ENCODE data around the gene ELAC1. TPM values are rescaled to one million over a fixed set of nuclear protein-coding genes. Genes with fewer than 3 reads are reported as not detected.
"Not testable (repeated sequence)": the region's sequence is repeated elsewhere in the genome, so short reads cannot be mapped to it uniquely, and the experiment has no call there.

The ELAC1 gene
- total RNA-seq (2014; rRNA removed; shearing (Covaris generic)), result 5.1 and 5.4 TPM in 2 replicates

DNA sequence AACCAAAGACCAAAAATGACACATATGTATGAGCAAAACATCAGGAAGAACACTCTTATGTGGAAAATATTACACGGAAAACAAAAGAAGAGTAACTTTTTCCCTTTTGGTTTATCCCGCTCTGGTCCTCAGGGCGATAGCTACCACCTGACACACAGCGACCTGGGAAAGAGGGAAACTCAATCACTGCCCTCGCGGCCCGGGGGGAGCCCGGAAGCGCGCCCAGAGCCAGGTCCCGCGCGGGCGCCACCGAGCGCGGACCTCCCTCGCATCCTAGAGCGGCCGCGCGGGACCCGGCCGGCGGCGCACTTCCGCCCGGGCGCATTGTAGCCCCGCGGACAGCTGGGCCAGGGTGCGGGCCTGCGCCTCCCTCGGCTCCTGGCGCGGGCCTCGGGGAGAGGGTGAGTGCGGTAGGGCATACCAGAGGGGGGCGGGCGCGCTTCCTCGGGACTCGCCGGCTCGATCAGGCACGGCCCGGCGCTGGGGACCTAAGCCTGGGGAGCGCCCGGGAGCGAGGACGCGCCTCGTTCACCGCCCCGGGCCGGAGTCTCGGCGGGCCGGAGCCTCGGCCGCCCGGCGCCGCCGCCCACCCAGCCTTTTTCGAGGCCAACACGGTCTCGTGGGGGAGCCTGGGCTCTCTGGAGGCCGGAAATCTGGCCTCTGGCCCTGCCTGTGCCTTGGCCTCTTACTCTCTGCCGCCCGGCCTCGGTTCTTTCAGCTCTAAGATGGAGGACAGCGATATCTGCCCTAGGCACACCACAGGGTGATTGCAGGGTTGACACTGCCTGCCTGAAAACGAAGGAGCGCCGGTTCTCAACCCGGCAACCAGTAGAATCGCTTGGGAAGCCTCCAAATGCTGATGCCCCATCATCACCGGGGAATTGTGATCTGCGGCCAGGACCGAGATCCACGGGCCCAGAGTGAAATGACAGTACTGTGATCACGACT, at the start of gene ELAC1:
ELAC1 (plus strand) TSS at position 327 of the 948 bp plus-strand sequence. CDS start 6,365 bp downstream, outside the sequence.
- peak; percentile 80 for DNase-seq (ENCODE audit: low read depth)

DNA sequence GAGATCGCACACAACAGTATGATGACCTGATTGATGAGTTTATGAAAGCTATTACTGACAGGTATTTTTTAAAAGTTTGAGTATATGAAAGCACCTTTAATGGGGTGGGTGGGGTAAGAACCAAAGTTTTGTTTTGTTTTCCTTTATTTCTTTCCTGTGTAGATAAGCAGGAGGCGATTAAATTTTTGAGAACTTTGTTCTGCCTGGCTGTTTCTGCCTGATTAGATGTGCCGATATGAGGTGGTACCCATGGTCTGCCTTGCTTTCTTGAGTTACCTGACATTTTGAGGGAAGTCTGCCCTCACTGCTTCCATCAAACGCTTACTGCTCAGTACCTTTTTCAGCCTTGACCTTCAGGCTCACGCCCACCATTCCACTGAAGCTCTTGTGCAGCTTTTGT, 49.7 kb upstream of the ELAC1 start:
- no peak for DNase-seq (ENCODE audit: low read depth)

- DNase-seq (ENCODE audit: low read depth), result no peak
Measured at GRCh38 chr18:50924372-50924771, 43.5 kb upstream of the ELAC1 start.

- no peak for DNase-seq (ENCODE audit: low read depth)
Measured at GRCh38 chr18:50926521-50926920, 41.3 kb upstream of the ELAC1 start.

DNA sequence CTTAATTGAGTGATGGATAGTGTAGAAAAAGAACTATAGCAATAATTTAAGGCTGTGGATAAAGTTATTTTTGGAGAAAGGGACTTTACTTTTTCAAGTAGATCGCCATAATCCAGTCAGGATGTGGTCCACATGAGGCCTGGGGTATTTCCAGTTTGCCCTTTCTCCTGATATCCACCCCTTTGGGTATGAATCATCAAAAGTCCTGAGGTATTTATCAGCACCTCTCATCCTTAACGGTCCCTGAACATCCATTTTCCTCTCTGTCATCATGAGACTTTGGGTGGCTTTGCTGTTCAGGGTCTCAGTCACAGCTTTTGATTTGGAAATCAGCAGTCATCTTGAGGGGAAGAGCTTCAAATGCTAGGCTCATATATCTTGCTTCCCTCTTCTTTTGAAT, 39.3 kb upstream of the ELAC1 start:
- peak; percentile 30 for DNase-seq (ENCODE audit: low read depth)

DNA sequence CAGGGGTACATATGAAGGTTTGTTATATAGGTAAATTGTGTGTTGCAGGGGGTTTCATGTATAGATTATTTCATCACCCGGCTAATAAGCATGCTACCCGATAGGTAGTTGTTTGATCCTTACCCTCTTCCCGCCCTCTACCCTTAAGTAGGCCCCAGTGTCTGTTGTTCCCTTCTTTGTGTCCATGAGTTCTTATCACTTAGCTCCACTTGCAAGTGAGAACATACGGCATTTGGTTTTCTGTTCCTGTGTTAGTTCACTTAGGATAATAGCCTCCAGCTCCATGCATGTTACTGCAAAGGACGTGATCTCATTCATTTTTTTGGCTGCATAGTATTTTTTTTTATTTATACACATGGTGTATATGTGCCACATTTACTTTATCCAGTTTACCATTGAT, 34.2 kb upstream of the ELAC1 start:
- DNase-seq (ENCODE audit: low read depth), result no peak

DNA sequence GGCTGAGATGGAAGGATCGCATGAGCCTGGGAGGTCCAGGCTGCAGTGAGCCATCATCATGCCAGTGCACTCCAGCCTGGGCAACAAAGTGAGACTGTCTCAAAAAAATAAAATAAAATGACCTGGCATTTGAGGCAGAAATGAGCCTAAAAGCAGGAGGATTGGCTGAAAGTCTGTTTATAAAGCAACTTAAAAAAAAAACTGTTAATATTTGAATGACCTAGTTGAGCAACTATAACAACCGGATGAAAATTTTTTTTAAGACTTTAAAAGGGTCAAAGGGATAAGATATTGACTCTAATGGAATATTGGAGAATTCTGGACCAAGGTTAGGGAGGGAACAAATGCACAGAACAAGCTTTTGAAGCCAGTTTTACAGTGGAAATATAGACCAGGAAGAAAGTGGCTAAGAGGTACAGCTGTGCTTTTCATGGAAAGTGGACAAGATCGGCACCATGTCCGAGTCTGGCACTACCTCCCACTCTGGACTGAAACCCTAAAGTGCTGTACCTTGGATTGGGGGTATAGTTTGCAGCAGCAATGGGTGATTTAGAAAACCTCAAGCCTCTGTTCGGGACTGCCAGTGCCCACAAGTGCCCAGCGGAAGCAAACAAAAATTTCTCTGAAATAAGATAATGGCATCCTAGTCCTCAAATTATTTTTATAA, 33.2 kb upstream of the ELAC1 start:
- no peak for DNase-seq (ENCODE audit: low read depth)

GRCh38 chr18:50935493-50936191, 32.2 kb upstream of the ELAC1 start:
- no peak for DNase-seq (ENCODE audit: low read depth)

GRCh38 chr18:50937183-50937582, 30.7 kb upstream of the ELAC1 start:
- DNase-seq (ENCODE audit: low read depth), result no peak

DNA sequence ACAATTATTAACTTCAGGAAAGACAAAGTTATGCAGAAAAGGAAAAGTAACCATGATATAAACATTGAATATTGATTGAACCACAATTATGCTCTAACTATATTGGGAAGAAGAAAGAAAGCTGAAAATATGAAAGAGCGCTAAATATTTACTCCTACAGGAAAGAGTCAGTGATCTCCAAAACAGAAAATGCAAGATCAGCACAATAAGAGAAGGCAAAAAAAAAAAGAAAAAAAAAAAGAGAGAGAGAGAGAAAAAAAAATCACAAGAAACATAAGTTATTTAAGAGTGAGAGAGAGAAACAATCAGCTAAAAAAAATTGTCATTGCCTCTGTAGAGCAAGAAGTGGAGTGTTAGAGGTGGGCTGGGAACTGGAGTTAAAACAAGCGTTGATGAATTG, 28.9 kb upstream of the ELAC1 start:
- no peak for DNase-seq (ENCODE audit: low read depth)

GRCh38 chr18:50944245-50944932, 23.5 kb upstream of the ELAC1 start:
- no peak for DNase-seq (ENCODE audit: low read depth)

- DNase-seq (ENCODE audit: low read depth), result not testable (repeated sequence)
Measured at GRCh38 chr18:50945918-50946317, 21.9 kb upstream of the ELAC1 start.

- peak; percentile 38 for DNase-seq (ENCODE audit: low read depth)
Measured at GRCh38 chr18:50947899-50948298, 19.9 kb upstream of the ELAC1 start.

DNA sequence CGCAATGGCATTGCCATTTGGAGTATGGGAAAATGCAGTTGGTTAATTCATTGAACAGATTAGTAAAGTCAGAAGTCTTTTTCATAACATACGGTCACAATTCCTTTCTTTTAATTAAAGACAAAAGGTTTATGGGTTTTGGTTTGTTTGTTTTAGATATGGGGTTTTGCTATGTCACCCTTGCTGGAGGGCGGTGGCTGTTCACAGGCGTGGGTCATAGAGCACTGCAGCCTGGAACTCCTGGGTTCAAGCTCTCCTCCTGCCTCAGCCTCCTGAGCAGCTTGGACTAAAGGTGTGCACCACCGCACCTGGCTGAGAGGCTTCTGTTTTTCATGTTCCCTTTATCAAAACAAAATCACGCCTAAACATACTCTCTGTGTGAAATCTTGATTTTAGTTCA, 18.7 kb upstream of the ELAC1 start:
- DNase-seq (ENCODE audit: low read depth), result no peak

DNA sequence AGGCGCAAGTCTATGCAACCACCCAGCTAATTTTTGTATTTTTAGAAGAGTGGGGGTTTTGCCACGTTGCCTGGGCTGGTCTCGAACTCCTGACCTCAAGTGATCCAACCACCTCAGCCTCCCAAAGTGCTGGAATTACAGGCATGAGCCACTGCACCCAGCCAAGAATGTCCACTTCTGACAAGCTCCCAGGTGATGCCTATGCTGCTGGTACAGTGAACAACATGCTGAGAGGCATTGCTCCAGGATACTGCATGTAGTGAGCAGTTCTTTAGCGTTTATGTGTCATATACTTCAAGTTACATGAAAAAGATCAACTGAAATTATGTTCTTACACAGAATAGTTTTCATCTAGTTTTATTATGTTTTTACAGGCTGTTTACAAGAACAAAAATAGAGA, 17.2 kb upstream of the ELAC1 start:
- no peak for DNase-seq (ENCODE audit: low read depth)

DNA sequence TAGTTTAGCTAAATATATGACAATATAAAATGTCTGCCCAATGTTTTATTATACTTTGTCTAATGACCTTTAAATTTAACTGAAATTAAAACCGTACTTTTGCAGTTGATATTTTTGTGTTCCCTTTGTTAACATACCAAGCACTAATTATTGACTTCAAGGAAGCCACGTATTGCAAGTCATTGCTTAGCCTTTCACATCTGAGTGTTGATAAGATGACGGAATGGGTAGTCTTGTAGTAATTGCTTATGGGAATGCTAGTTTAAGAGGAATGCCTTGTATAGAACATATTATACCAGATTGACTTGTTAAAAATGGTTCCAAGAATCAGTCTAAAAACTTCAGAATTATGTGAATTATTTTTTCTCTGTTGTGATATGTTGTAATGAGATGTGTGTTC, 14.0 kb upstream of the ELAC1 start:
- no peak for DNase-seq (ENCODE audit: low read depth)

DNA sequence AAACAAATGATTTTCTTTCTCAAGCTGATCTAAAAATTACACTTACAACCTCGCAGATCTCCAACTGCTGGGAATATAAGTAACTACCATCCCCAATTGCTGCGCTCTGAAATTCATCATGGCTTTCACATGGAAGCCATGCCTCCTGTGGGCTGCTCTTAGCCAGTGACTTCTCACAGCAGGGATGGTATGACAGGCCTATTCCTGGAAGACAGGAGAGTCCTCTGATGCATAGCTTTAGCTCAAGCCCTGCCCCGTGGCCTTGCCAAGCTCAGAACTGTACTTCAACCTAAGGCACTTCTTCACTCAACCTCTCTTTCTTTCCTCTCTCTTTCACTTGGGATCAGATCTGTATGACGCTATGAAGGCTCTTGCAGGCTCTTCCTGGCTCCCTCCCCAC, 12.6 kb upstream of the ELAC1 start:
- DNase-seq (ENCODE audit: low read depth), result no peak

DNA sequence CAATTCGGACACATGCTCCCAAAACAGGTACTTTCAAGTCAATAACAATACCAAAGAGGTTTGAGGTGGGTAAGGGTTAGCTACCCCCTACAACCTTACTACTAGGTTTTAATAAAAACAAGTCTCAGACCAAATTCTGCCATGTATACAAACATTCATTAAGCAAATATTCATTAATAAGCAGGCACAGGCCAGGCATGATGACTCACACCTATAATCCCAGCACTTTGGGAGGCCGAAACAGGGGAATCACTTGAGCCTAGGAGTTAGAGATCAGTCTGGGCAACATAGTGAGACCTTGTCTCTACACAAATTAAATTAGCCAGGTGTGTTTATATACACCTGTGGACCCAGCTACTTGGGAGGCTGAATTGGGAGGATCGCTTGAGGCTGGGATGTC, 11.7 kb upstream of the ELAC1 start:
- DNase-seq (ENCODE audit: low read depth), result no peak

- DNase-seq (ENCODE audit: low read depth), result no peak
Measured at GRCh38 chr18:50961974-50962373, 5.9 kb upstream of the ELAC1 start.

DNA sequence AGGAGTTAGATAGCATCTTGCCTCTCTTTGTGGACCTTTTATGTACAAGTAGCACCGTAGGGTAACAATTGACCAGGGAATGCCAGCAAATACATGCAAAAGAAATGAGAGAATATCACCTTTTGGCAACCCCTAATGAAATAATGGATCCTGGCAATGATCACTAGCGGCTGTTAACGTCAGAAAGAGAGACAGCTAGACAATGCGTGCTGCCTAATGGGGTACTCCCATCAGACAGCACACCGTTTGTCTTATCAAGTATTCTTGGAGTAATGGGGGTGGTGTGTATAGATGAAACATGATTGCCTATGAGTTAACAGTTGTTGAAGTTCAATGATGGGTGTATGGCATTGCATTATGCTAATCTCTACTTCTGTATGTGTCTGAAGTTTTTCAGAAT, 1.6 kb downstream of the ELAC1 start:
- no peak for DNase-seq (ENCODE audit: low read depth)

DNA sequence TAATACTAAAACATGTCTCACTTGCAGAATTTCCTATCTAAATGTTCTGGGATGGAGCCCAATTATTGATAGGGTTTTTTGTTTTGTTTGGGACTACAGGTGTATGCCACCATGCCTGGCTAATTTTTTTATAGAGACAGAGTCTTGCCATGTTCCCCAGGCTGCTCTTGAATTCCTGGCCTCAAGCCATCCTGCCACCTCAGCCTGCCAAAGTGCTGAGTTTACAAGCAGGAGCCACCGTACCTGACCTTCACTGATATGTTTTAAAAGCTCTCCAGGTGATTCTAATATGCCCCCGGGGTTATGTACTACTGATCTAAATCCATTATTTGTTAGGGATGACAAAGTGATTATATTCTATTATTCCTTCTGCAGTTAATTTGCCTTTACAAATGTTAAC, 2.2 kb downstream of the ELAC1 start:
- no peak for DNase-seq (ENCODE audit: low read depth)

- DNase-seq (ENCODE audit: low read depth), result not testable (repeated sequence)
Measured at GRCh38 chr18:50972404-50972803, 4.6 kb downstream of the ELAC1 start.

Measured in RPMI7951 (cell line).